ENCODE data around the gene PPM1E.

GRCh38 chr17:58788199-58788598 lies 32.5 kb downstream of the PPM1E start:
- TF ChIP-seq CTCF (conservative IDR thresholded peaks at IDR 0.05; ENCODE audit: low read depth, low read length) (no peak), POLR2A (IDR thresholded peaks at IDR 0.05; ENCODE audit: low read depth, low read length) (no peak), RAD21 (IDR thresholded peaks at IDR 0.05; ENCODE audit: low read length) (no peak), MAZ (IDR thresholded peaks at IDR 0.05; ENCODE audit: borderline replicate concordance, low read depth, low read length) (no peak), BHLHE40 (IDR thresholded peaks at IDR 0.05; ENCODE audit: low read depth, low read length) (no peak), RCOR1 (IDR thresholded peaks at IDR 0.05; ENCODE audit: insufficient replicate concordance, low read length) (no peak), MXI1 (IDR thresholded peaks at IDR 0.05; ENCODE audit: borderline replicate concordance, low read depth, low read length) (no peak), ELK1 (IDR thresholded peaks at IDR 0.05; ENCODE audit: borderline replicate concordance, low read depth, low read length) (no peak), USF2 (IDR thresholded peaks at IDR 0.05; ENCODE audit: low read depth, low read length) (no peak), MAFK (IDR thresholded peaks at IDR 0.05; ENCODE audit: low read depth, low read length) (no peak), SMC3 (IDR thresholded peaks at IDR 0.05; ENCODE audit: low read depth, low read length) (no peak), RFX5 (IDR thresholded peaks at IDR 0.05; ENCODE audit: low read depth, low read length) (no peak), CHD1 (IDR thresholded peaks at IDR 0.05; ENCODE audit: low read depth, low read length) (no peak), CEBPB (IDR thresholded peaks at IDR 0.05; ENCODE audit: low read depth, low read length) (no peak)

All from IMR-90 (cell line).